Measurements from ENCODE around the gene ATF5.

ATF5 gene

DNA sequence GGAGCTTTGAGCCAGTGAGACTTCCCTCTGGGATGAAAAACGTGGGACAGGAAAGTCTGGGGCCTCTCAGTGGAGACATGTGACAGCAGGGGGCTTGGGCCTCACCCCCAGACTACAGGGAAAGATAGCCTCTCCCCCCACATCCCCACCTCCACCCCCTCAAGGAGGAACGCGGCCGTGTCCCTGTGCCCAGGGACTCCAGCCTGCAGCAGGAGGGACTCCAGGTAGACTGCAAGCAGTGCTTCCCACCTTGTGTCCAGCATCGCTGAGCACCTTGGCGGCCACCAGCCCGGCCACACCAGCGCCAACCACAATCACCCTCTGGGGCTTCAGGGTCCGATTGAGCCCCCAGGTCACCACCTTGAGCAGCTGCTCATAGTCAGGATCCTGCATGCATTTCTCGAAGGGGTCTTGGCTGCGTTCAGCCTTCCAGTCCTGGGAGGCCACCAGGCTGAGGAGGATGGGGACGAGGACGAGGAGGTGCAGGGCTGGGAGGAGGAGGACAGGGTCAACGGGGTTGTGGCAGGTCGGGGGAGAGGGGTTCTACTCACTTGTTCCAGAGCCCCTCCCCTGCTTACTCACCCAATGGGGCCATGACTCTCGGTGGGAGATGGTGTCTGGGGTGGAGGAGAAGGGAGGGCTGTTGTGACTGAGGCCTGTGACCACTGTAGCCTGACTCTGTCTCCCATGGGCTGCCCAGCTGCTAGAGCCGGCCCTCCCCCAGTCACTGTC, 33.3 kb upstream of the ATF5 start:
- DNase-seq: no peak

DNA sequence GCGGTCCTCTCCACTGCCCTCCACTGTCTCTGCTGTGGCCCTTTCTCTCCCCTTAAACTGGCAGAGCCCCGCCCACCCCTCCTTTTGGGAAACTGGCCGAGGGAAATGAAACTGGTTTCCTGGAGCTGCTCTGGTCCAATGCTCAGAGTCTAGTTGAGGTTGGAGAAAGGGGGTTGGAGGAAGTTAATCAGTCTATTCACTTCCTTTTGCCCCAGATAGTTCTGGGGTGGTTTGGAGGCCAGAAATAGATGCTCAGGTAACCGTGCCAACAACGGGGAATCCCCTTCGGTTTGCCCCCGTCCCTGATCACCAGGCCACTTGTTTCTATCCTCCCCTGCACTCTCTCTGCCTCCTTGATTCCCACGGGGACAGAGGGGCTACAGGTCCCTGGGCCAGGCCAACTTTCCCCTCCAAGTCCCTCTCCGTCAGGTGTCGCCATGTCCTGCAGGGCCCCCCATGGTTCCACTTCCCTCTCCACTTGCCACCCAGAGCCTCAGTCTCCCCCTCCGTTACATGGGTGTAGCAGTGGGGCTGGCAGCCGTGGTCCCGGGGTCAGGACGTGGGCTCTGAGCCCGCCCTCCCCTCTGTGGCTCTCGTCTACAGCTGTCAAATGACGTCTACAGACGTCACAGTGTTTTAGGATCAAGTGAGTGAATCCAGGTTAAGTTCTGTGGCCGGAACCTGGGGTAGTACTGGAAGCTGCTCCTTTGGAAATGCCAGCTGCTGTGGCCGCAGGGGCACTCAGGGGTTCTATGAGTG, 32.0 kb upstream of the ATF5 start, which contains the start of gene IL4I1:
Gene IL4I1, minus strand, starts transcription at position 25 of the 759 bp plus-strand sequence. CDS start 727 bp downstream, outside the sequence.
- DNase-seq: peak; percentile 75 to 80

DNA sequence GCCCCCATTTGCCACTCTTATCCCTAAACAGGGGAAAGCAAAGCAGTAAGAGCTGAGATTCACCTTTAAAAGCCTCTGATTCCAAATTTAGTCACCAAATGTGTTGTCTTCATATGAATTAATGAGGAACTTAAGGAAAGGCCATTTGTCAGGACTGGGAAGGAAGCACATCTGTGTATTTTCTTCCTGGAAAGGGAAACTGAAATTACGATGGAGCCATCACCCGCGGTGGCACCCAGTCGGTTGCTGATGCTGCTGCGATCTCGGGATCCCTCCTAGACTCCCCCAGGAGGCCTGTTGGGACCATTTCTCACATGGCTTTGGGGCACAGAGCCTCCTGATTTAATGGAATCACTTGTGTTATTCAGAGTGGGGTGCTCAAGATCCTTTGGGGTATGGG, 24.9 kb upstream of the ATF5 start:
- DNase-seq: peak; percentile 49 to 56

GRCh38 chr19:49906879-49907564, 22.0 kb upstream of the ATF5 start:
- no peak for DNase-seq

- DNase-seq: no peak
Observed at GRCh38 chr19:49907745-49908446, 21.1 kb upstream of the ATF5 start.

DNA sequence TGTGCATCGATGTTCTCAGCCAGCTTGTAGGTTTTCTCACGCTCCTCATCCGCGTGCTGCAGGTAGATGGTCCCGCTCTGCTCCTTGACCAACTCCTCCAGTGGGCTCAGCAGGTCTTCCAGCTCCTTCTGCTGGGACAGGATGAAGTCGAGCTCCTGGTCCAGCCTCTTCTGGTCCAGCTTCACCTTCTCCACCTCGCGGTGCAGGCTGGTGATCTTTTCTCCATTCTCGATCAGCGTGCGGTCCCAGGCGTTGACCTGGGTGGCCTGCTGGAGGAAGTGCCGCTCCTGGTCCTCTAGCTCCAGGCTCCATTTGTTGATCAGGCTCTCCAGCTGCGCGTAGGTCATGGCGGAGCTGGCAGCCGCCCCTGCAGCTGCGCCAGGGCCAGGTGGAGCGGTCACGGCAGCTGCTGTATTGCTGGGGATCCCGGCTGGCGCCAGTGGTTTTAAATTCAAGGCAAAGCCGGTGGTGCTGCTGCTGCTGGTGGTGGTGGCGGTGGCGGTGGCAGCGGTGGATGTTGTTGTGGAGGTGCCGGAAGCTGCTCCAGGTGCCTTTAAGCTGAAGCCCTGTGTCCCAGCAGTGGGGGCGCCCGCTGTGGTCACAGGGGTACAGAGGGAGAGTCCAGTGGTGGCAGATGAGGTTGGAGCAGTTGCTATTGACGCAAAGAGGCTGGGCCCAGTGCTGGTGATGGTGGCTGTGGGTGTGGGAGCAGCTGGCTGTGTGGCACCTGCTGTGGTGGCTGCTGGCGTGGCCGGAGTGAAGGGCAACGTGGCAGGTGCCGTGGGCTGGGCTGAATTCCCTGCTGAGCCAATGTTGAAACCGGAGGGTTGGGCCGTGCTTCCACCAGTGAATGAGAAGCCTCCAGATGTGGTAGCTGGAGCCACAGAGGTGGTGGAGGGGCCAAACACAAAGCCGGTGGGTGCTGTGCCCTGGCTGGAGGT, 20.3 kb upstream of the ATF5 start:
- no peak for DNase-seq

DNA sequence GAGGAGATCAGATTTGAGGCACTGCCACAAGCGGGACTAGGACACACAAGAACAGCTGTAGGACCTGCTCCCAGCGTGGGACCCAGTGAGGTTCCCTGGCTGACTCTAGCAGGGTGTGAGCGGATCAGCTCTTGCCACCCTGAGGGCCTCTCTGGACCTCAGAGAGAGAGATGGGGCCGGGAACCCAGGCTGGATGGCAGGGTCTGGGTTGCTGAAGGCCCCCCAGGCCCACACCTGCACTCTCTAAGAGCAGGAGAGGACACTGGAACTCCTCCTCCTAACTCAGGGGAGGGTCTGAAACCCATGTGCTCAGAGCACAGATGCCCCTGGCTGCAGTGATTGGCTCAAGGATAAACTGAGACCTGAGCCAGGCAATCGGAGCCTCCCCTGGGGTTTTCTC, 18.8 kb upstream of the ATF5 start:
- no peak for DNase-seq

DNA sequence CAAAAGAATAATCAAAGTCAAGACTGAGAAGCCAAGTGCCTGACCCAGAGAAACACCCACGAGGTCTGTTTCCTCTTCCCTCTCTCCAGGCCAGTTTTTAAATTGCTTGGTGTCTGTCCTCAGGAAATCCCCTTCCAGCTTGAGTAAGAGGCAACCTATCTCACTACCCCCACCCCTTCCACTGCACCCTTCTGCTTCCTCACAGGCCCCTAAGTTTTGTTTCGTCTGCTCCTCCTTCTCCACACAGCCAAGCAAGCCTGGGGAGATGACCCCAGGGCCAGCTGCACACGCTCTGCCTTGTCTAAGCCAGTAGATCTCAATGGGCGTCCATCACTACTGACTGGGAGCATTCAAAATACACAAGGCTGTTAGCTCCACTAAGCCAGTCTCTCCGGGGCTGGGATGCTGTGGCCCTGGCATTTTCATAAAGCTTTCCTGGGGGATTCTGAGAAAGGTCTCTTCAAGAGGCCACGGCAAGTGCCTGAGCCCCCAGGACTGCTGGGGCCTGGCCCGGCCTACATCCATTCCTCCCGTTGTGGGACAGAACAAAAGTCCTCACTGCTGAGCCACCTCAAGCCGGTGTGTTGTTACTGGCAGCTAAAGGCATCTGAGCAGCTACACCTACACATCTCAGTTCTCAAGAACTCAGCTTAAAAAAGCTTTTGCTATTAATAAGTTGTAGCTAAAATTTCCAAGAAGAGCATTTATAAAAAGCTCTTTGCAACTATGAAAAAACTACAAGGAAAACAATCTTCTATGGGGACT, 17.4 kb upstream of the ATF5 start:
- DNase-seq: peak; percentile 86 to 87

DNA sequence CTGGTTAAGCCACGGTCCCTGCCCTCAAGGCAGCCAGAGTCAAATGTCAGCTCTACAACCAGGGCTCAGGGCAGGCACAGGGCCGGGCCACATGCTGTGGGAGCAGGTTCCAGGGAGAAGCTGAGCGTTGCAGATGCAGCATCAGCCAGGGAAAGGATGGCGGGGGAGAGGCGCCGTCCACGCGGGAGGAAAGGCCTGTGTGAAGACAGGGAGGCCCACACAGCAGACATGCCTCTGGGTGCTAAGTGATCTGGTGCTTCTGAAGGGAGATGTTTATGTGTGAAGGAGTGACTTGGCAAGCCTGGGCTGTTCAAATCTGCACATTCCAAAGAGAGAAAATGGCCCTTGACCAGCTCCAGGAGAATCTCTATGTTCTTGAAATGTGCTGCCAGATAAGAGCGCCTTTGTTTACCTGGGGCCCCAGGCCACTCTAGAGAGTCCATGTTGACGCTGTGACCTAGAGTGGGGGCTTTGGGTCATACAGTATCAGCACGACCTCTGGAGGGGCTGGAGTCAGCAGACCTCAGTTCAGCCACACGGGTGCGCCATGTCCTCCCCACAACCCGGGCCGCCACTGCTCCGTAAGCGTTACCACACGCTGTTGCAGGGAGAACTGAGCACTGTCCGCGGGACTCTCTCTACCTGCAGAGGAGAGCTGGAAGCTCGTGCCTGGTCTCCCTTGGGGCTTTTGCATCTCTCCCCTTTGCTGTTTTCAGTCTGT, 15.9 kb upstream of the ATF5 start:
- peak in 1 of 2 experiments; percentile 8 for DNase-seq

DNA sequence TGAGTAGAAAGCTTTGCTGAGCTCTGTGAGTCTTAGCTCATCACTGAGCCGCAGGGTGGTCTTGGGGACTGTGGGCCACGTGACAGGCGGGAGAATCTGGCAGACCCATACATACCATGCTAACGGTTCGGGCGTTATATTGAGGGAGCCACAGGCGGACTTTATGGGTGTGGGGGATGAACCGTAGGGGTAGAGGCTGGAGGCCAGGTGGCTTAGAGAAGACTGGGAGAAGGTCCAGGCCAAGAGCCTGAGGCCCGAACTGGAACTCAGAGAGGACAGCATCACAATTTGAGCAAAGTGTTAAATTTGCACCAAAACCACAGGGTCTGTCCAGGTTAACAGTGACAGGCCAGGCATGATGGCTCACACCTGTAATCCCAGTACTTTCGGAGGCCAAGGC, 15.3 kb upstream of the ATF5 start:
- DNase-seq: no peak

DNA sequence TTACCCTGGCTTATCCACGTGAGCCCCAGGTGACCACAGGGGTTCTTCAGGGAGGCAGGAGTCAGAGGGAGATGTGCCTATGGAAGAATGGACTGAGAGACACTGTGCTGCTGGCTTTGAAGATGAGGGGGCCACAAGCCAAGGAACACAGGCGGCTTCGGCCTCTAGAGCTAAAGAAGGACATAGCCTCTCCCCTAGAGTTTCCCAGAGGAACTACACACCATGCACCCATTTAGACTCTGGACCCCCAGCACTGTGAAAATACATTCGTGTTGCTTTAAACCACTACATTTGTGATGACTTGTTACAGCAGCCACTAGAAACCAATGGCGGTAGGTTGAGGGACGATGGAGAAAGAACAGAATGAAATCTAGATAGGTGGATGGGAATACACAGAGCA, 13.7 kb upstream of the ATF5 start:
- no peak for DNase-seq

DNA sequence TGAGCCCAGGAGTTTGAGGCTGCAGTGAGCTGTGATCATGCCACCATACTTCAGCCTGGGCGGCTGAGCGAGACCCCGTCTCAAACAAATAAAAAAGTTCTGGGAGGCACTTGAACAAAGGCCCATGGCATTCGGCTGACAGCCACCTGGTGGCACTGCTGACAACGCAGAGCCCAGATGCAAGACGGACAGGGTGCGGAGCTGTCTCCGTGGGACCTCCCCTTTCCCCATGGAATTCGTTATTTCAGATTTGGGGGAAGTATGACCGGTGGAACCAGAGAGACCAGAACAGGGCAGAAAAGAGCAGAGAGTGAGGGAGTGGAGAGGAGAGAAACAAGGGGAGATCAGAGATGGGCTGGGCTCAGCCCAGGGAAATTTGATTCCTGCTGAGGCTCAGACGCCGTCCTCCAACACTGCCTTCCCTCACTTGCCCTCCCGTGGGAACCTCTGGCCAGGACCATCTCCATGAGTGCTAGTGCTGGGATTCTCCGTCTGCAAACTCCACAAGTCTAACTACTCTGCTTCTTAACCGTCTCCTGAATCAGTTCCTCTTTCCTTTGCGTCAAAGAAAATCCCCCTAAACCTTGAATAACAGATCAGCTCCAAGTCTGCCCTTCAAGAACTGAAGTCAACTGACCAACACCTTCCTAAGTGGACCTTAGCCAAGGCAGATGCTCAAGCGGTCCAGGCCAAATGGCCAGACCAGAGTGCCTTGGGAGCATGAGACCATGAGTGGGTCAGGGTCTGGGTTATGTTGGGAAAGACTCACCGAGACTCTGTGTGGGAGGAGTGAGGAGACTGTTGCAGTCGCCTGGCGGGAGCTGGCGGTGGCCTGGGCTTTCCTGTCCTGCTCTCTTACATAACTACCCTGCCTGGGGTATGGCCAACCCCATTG, 11.9 kb upstream of the ATF5 start:
- peak; percentile 71 to 73 for DNase-seq

- DNase-seq: no peak
Observed at GRCh38 chr19:49918089-49918488, 10.9 kb upstream of the ATF5 start.

GRCh38 chr19:49920624-49921363, 8.2 kb upstream of the ATF5 start:
- DNase-seq: no peak

GRCh38 chr19:49921871-49922795, 6.9 kb upstream of the ATF5 start:
- DNase-seq: no peak

DNA sequence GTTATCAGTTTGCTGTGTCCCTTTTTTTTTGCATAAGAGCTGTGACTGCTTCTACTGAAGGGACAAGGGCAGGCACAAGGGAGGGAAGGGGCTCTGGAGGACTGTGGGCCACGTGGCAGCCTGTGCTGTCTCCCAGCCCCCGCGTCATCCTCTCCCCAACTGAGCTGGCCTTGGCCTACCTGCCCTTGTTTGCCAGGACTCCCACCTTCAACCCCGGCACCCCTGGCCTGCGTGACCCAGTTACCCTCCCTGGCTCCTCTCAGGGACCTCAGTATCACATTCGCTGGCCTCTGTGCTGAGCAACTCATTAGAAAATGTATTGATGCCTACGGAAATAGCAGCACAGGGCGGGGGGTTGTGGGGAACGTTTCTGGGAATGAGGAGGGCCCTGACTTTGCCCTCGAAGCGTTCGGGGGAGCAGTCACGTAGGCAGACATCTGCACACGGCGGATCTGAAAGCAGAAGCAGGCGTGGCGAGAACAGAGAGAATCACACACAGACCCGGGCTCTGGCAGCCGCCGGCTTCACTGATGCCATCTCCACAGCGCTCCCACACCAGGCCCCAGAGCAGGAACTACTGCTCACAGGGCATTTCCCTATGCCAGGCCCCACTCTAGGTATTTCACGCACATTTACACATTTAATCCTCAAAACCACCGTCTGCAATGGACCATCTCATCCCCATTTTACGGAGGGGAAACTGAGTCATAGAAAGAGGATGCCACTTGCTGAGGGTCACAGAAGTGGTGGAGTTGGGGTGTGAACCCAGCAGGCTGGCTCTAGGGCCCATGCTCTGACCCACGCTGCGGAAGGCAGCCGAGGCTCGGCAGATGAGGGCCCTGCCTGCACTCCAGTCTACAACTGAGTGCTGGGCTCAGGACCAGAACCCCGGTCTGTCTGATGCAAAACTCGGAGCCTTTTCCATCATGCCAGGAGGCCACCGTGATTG, 5.7 kb upstream of the ATF5 start:
- DNase-seq: no peak

Data from Kasumi-1 (cell line).